ENCODE results near the gene SLC17A8.

SLC17A8 gene

GRCh38 chr12:100455896-100456295 is 99.0 kb downstream of the SLC17A8 start:
- Histone ChIP-seq H3K4me1 (ENCODE audit: control insufficient read depth, insufficient read depth, low read length) (no peaks in the 10 kb centered on the region), H3K36me3 (ENCODE audit: control insufficient read depth, insufficient read depth, low read length) (no peaks in the 10 kb centered on the region), H3K4me3 (ENCODE audit: low read depth, low read length) (no peak overlapping the region), H3K27me3 (ENCODE audit: control insufficient read depth, insufficient read depth, low read length) (no peaks in the 10 kb centered on the region), H3K9me3 (ENCODE audit: control insufficient read depth, insufficient read depth, low read length) (no peaks in the 10 kb centered on the region), H3K9ac (ENCODE audit: low read depth, low read length) (no peak overlapping the region)

- Histone ChIP-seq H3K9me3 (ENCODE audit: control insufficient read depth, insufficient read depth, low read length) (no peaks in the 10 kb centered on the region), H3K9ac (ENCODE audit: low read depth, low read length) (no peak overlapping the region), H3K4me1 (ENCODE audit: control insufficient read depth, insufficient read depth, low read length) (no peaks in the 10 kb centered on the region), H3K36me3 (ENCODE audit: control insufficient read depth, insufficient read depth, low read length) (no peaks in the 10 kb centered on the region), H3K4me3 (ENCODE audit: low read depth, low read length) (no peak overlapping the region), H3K27me3 (ENCODE audit: control insufficient read depth, insufficient read depth, low read length) (no peaks in the 10 kb centered on the region)
Measured at GRCh38 chr12:100458191-100458590, 101.3 kb downstream of the SLC17A8 start.

- Histone ChIP-seq H3K27me3 (ENCODE audit: control insufficient read depth, insufficient read depth, low read length) (no peaks in the 10 kb centered on the region), H3K4me1 (ENCODE audit: control insufficient read depth, insufficient read depth, low read length) (no peaks in the 10 kb centered on the region), H3K9ac (ENCODE audit: low read depth, low read length) (no peak overlapping the region), H3K36me3 (ENCODE audit: control insufficient read depth, insufficient read depth, low read length) (no peaks in the 10 kb centered on the region), H3K4me3 (ENCODE audit: low read depth, low read length) (no peak overlapping the region), H3K9me3 (ENCODE audit: control insufficient read depth, insufficient read depth, low read length) (no peaks in the 10 kb centered on the region)
Measured at GRCh38 chr12:100460702-100461101, 103.8 kb downstream of the SLC17A8 start.

- no peak overlapping the region for H3K4me3 ChIP-seq (ENCODE audit: low read depth, low read length)
- H3K4me1 ChIP-seq (ENCODE audit: control insufficient read depth, insufficient read depth, low read length) = no peaks in the 10 kb centered on the region
- no peaks in the 10 kb centered on the region for H3K27me3 ChIP-seq (ENCODE audit: control insufficient read depth, insufficient read depth, low read length)
- no peak overlapping the region for H3K9ac ChIP-seq (ENCODE audit: low read depth, low read length)
- H3K9me3 ChIP-seq (ENCODE audit: control insufficient read depth, insufficient read depth, low read length) = no peaks in the 10 kb centered on the region
- no peaks in the 10 kb centered on the region for H3K36me3 ChIP-seq (ENCODE audit: control insufficient read depth, insufficient read depth, low read length)
Measured at GRCh38 chr12:100461330-100461973, 104.6 kb downstream of the SLC17A8 start.

GRCh38 chr12:100463661-100464060 is 106.8 kb downstream of the SLC17A8 start:
- Histone ChIP-seq H3K9ac (ENCODE audit: low read depth, low read length) (no peak overlapping the region), H3K4me1 (ENCODE audit: control insufficient read depth, insufficient read depth, low read length) (no peaks in the 10 kb centered on the region), H3K36me3 (ENCODE audit: control insufficient read depth, insufficient read depth, low read length) (no peaks in the 10 kb centered on the region), H3K9me3 (ENCODE audit: control insufficient read depth, insufficient read depth, low read length) (no peaks in the 10 kb centered on the region), H3K4me3 (ENCODE audit: low read depth, low read length) (no peak overlapping the region), H3K27me3 (ENCODE audit: control insufficient read depth, insufficient read depth, low read length) (no peaks in the 10 kb centered on the region)

GRCh38 chr12:100464529-100464928 is 107.7 kb downstream of the SLC17A8 start:
- no peaks in the 10 kb centered on the region for H3K27me3 ChIP-seq (ENCODE audit: control insufficient read depth, insufficient read depth, low read length)
- H3K36me3 ChIP-seq (ENCODE audit: control insufficient read depth, insufficient read depth, low read length) = no peaks in the 10 kb centered on the region
- H3K9me3 ChIP-seq (ENCODE audit: control insufficient read depth, insufficient read depth, low read length) = no peaks in the 10 kb centered on the region
- H3K4me3 ChIP-seq (ENCODE audit: low read depth, low read length) = no peak overlapping the region
- no peak overlapping the region for H3K9ac ChIP-seq (ENCODE audit: low read depth, low read length)
- H3K4me1 ChIP-seq (ENCODE audit: control insufficient read depth, insufficient read depth, low read length) = no peaks in the 10 kb centered on the region

- Histone ChIP-seq H3K4me1 (ENCODE audit: control insufficient read depth, insufficient read depth, low read length) (peaks cover 2% of the 10 kb centered on the region), H3K4me3 (ENCODE audit: low read depth, low read length) (no peak overlapping the region), H3K27me3 (ENCODE audit: control insufficient read depth, insufficient read depth, low read length) (no peaks in the 10 kb centered on the region), H3K36me3 (ENCODE audit: control insufficient read depth, insufficient read depth, low read length) (no peaks in the 10 kb centered on the region), H3K9ac (ENCODE audit: low read depth, low read length) (no peak overlapping the region), H3K9me3 (ENCODE audit: control insufficient read depth, insufficient read depth, low read length) (no peaks in the 10 kb centered on the region)
Measured at GRCh38 chr12:100468126-100468525, 111.3 kb downstream of the SLC17A8 start.
